Occipital lobe (tissue), 2 donors: ENCODE measurements around the gene CCDC106. TPM values are rescaled to one million over a fixed set of nuclear protein-coding genes. Genes with fewer than 3 reads are reported as not detected.

Experiments used
- DNase-seq: peaks from one replicate; lab custom pipeline; 2025; lab: John Stamatoyannopoulos, UW
- total RNA-seq: library from RNA; depleted of rRNA; stranded (reverse); fragments of >200 nt; gene quantifications from one replicate; pipeline ENCODE4 v1.2.3, GENCODE V29; 2014

The CCDC106 gene
- total RNA-seq, 1 donor from 2014 or later, result 7.8 TPM

DNA sequence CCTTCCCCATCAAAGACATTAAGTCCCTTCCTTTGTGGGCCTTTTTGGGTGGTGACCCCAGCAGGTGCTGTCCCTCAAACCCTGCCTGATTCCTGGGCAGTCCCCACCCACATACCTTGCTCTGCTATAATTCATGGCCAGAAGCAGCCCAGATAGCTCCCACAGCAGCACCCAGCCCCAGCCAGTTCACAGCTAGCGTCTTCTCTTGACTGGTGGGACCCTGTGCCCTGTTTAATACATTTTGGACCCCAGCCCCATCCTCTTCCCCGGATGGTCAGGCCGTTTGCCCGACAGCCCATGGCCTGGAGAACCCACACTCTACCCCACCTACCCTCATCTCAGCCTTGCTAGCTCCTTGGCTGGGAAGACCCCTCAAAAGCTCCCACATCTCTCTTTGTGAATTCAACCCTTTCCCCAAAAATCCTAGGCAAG lies 2.1 kb downstream of the CCDC106 start:
- no peak for DNase-seq

DNA sequence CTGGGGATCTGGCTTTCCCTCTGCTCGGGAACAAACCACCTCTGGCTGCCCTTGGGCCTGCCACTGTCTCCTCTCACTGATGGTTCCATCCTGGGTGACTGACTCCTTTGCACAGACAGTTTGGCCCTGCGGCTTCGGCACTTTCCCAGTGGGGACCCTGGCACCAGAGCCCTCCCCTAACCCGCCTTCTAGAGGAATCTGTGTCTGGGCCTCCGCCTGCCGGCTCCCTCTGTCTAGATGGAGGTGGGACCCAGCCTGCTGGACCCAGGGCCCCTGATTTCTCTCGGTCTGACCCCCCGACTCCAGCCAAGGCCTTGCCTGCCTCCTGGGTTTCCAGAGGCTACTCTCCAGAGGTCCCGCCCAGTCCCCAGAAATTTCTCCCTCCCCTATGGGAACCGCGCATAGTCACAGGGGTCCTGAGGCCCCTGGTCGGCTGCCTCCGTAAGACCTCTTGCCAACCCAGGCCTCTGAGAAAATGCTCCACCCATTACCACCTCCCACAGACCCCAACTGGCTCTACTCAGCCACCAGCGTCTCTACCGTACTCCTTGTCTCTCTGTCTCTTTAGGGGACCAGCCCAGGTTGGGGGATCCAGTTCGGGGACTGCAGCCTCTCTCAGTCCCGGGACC lies 2.7 kb downstream of the CCDC106 start:
- no peak for DNase-seq

DNA sequence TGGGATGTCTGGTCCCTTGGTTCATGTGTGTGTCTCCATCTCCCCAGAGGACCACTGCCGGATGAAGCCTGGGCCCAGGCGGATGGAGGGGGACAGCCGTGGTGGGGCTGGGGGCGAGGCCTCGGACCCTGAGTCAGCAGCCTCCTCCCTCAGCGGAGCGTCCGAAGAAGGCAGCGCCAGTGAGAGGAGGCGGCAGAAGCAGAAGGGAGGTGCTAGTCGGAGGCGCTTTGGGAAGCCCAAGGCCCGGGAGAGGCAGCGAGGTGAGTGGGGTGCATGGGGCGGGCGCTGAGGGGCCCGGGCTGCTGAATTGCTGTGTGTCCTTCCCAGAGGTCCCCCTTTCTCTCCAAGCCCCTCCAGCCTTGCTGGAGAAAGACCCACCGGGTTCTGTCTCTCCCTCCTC lies 3.2 kb downstream of the CCDC106 start:
- DNase-seq, result no peak

DNA sequence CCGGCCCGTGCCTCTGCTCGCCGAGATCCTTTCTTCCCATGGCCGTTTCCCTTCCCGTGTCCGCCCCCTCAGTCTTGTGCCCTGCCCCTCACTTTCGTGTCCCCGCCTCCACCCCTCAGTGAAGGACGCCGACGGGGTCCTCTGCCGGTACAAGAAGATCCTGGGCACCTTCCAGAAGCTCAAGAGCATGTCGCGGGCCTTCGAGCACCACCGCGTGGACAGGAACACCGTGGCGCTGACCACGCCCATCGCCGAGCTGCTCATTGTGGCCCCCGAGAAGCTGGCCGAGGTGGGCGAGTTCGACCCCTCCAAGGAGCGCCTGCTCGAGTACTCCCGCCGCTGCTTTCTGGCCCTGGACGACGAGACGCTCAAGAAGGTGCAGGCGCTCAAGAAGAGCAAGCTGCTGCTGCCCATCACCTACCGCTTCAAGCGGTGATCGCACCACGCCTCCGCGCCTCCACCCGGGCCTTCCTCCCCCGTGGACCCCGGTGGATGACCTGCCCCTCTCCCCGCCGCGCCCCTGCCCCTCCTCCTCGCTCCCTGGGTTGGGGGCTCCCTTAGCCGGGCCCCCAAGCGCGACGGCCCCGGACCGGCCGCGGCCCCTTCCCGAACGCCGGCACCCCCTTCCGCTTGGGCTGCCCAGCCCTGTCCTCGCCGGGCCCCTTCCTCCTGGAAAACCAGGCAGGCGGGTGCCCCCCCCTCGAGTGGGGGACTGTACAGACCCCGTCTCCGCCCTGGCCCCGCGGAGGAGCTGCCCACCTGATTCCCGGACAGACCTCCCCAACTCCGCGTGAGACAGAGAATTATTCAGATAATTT lies 4.5 kb downstream of the CCDC106 start:
- no peak for DNase-seq

DNA sequence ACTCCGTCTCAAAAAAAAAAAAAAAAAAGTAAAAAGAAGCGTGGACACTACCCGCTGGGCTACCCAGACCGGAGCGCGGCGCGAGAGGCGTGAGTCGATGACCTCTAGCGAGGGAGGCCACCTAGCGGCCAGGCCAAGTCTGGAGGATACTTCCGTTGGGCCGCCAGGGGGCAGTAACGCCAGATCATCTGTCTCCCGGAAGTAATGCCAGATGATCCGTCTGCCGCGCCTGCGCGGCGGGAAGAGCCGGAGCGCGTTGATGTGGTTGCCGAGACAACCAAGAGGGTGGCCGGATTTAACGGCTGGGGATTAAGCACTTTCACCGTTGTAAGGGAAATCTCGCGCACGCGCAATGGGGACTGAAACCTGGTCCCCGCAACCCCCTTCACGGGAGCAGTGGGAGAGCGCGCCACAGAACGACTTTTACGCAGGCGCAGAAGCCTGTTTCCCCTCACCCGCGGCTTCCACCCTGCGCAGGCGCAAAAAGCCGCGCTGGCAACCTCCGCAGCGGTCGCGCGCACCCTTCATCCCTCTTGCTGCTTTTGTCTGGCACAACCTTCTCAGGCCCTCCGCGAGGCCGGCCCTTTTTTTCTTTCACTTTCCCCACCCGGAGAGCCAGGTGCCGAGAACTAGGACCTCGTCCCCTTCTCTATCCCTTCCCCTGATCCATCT lies 5.8 kb downstream of the CCDC106 start:
- peak; percentile 93 for DNase-seq

DNA sequence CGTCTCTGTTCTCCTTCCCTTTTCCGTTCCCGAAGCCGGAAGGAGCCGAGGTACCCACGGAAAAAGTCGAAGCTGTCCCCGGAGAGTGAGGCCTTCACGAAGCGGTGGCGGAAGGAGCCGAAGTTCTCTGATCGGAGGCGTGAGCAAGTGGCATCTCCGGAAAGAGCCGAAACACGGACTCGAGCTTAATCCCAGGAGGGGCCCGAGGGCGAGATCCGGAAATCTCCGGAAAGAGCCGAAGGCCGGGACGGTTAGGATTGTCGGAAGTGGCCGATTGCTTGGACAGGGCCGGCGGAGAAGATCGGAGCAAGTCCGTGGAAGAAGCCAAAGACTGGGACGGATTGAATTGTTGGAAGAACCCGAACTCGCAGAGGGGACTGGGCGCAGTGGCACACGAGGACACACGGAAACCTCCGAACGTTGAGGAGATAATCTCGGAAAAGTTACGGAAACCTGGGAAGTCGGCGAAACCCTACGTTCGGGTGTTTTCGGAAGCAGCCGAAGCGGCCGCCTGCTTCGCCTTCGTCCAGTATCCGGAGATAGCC lies 6.4 kb downstream of the CCDC106 start:
- peak; percentile 96 for DNase-seq

DNA sequence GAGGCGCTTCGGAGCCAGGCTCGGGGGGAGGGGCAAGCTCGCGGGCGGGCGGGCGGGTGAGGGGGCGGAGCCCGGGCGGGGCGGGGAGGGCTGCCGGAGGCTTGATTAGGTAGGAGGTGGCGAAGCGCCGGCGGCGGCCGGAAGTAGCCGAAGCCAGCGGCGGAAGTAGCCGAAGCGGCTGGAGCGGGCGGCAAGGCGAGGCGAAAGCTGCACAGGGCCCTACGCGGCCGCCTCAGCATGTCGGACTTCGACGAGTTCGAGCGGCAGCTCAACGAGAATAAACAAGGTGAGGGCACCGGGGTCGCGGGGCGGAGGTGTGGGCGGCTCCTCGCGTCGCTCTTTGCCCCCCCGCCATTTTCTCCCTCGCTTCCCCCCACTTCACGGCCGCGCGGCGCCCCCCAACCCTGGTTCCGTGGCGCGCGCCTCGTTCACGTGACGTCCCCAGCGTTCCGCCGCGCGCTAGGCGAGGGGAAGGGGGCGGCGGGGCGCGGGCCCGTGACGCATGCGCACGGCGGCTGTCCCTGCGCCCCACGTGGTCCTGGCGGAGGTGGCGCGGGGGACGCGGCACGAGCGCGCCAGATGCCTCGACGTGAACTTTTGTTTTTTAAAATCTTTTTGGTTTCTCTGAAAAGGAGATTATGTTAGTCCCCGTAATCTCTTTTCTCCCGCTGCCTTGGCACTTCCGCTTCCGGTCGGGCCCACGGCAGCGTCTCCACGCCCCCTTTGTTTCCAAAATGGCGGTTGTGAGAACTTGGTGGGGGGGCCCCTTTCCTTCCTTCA lies 7.0 kb downstream of the CCDC106 start, which contains the start of gene U2AF2:
U2AF2 (plus strand) TSS at position 168 of the 780 bp plus-strand sequence; CDS start at position 238, 70 bp downstream.
- DNase-seq, result peak; percentile 91

DNA sequence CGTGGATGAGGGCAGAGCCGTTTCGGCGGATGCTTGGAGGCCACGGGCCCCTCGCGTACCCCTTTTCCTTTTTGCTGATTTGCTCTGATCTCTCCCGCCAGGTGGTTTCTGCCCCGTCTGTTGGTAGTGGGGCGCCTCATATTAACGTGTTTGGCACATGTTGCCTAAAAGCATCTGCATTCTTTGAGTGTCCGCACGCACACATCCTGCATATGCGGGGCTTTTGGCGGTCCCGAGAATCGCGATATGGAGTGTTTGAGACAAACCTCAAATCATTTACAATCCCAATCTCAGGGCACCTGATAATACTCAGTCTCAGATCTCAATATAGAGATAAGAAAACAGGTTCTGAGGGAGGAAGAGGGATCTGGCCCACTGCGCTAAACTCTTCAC lies 7.6 kb downstream of the CCDC106 start:
- DNase-seq, result no peak

DNA sequence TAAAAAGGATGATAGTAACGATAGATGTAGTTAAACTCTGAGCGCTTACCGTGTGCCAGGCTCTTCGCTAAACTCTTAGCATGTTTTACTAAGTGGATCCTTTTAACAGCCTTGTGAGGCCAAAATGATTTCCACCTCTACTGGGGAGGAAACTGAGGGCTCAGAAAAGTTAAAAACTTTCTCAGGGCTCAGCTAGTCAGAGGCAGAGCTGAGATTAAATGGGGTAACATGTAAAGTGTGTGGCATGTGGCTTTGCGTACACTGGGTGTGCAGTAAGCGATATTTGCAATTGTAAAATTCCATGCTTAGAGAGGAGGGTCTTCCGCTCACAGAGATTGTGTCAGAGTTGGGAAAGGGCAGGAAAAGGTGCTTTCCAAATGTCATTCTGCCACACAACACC lies 8.5 kb downstream of the CCDC106 start:
- no peak for DNase-seq

DNA sequence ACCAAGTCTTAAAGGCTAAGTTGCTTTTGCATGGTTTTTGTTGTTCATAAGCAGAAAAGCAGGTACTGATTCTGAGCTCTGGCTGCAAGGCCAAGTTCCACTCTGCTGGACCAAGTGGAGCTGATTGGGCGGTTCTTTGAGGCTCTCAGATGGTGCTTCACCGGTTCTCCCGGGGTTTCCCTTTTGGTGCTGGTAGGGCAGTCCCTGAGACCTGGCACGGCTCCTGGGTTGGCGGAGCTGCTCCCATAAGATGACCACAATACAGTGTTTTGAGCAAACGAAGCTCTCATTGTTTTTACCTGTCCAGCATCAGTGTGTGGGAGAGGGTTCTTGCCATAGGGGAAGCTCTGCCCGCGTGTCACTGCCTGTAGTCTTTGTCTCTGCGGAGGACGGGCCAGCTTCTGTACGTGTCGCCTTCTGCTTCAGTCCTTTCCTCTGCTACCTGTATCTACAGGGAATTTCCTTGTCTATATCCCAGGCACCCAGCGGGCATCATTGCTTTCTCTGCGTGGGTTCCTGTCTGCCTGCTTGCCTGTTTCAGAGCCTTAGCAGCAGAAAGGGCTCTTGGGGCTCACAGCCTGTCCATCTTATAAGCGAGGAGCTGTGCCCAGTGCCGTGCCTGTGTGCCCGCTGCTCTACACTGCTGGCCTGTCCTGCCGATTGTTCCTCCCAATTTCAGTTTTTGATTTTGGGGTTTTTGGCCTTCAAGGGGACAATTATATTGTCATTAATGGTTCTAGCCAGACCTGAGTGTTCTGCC lies 9.2 kb downstream of the CCDC106 start:
- no peak for DNase-seq

DNA sequence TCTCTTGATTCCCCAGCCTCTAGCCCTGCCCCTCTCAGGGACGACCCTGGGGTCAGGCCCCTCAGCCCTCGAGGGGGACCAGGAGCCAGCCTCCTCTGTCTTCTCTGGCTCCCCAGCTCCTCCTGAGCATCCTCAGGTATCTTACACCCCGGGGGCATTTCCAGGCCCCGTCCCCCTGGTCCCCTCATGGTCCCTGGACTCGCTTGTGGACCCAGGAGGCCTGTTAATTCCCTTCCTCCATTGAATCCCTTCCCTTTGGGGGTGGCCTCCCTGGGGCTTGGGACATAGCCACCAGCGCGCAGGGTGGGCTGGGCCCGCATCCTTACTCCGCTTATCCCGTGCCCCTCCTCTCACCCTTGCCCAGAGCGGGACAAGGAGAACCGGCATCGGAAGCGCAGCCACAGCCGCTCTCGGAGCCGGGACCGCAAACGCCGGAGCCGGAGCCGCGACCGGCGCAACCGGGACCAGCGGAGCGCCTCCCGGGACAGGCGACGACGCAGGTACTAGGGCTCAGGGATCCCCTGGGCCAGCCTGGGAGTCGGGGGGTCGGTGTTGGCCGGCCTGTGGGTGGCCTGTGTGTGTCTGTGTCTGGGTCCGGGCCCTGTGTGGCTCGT lies 10.9 kb downstream of the CCDC106 start:
- DNase-seq, result no peak

DNA sequence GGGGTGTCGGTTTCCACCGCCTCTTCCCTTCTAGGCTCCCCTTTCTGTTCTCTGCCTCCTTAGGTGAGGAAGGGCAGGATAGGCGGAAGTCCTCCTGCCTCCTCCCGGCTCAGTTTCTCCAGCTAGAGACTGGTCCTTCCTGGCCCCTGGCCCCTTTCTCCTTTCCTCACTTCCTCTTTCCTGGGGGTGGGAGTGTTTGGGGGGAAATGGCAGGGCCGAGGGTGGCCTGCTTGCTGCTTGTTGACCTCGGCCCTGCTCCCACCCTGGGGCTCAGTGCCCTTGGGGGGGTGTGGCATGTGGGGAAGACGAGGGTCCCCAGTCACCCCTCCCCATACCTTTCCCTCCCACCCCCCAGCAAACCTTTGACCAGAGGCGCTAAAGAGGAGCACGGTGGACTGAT lies 11.8 kb downstream of the CCDC106 start:
- DNase-seq, result no peak

DNA sequence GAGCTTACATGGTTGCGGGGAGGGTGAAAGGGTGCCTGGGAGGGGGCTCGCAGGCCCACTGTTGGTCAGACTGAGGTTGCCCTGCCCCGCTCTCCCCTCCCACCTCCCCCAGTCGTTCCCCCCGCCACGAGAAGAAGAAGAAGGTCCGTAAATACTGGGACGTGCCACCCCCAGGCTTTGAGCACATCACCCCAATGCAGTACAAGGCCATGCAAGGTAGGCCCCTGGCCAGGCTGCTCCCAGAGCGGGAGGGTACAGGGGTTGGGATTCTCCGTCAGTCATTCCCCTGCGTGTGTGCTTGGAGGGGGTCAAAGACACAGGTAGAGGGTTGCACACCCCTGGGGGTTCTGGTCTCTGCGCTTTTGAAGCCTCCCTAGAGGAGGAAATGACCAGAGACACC lies 12.4 kb downstream of the CCDC106 start:
- DNase-seq, result no peak

DNA sequence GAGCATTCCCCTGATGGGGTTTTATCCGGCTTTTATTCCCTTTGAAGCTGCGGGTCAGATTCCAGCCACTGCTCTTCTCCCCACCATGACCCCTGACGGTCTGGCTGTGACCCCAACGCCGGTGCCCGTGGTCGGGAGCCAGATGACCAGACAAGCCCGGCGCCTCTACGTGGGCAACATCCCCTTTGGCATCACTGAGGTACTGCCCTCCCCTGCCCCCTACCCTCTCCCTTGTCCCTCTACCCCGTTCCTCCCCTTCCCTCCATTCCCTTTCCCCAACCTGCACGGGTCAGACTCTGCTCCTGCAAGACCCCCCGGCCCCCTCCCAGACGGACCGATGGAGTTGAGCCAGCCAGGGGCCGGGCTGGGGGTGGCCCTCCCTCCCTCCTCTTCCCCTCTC lies 13.0 kb downstream of the CCDC106 start:
- DNase-seq, result no peak

DNA sequence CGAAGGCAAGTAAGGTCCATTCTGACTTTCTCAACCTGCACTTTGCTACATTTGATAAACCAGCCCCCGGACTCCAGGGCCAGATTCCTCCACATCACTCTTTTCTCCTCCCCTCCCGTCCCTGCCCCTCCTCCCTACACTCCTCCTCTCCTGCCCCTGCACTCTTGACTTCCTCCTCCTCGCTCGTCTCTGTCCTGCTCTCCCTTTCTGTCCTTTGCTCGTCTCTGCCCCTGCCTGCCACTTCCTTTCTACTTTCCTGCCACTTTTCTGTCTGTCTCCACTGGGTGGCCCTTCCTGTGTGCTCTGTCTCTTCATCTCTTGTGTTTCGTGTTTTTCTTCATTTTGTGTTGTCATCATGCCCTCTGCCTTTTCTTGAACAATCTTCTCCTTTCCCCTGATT lies 13.8 kb downstream of the CCDC106 start:
- no peak for DNase-seq

DNA sequence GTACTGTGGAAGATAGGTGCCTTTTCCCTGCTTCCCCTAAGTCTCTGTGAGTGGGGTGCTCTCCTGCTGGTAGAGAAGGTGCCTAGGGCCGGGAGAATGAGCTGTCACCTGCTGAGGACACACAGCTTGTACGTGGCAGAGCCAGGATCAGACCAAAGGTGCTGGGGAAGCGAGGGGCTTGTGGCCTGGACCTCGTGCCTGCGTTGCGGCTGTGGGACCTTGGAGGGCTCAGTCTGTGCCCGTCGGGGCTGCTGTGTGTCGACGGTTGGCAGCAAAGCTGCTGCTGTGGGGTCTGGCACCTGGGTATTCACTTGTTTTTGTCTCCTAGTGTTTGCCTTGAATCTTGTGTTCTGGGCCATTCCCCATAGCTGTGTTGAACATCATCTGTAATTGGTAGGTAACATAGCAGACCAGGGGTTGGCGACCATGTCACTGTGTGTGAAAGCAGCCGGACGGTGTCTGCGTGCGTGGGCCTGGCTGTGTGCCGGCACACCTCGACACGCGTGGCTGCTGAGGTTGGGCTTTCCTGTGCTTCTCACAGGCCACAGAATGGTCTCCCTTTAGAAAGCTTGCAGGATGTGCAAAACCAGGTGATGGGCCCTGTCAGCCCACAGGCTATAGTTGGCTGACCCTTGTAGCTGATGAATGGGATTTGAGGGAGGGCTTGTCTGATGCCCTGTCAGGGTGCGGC lies 16.0 kb downstream of the CCDC106 start:
- DNase-seq, result no peak

DNA sequence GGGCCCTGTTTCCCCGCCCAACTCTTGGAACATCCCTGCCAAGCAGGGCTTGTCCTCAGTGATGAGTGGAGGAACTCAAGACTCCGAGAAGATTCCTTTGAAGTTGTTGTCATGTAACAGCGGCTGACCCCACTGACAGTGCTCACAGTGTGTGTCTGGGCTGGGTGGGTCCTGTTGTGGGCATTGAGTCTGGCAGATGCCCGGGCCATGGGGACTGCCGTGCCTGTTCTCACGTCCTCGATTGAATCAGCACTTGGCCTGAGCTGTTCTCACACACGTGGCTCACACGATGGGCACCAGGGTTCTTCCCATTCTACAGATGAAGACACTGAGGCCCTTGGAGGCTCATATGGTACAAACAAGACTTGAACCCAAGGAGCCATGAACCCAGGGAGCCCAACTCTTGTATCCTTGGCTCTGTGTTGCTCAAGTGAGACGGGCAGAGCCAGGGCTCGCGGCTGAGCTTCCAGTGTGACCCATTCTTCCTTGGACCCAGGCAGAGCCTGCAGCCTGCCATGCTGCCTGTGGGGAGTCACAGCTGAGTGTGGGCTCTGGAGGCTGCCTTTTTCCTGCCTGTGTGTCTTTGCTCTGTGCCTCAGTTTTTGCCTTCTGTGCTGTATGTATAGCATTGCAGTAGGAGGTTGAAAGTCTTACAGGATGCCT lies 18.5 kb downstream of the CCDC106 start:
- no peak for DNase-seq

DNA sequence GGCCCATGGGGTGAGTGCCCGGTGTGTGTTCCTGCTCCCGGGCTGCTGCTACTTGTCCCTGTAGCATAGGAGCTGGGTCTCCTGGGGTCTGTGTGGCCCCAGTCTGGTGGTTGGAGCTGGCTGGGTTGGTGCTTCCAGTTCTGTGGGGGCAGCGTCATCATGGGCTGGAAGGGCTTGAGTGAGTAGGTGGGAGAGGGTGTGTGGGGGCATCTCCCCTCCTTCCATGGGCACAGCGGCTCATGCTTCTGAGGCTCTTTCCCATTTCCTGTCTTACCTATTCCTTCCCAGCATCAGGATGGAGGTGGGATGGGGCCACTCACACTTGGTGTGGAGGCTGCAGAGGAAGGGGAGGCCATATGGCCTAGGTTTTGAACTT lies 19.0 kb downstream of the CCDC106 start:
- DNase-seq, result no peak

DNA sequence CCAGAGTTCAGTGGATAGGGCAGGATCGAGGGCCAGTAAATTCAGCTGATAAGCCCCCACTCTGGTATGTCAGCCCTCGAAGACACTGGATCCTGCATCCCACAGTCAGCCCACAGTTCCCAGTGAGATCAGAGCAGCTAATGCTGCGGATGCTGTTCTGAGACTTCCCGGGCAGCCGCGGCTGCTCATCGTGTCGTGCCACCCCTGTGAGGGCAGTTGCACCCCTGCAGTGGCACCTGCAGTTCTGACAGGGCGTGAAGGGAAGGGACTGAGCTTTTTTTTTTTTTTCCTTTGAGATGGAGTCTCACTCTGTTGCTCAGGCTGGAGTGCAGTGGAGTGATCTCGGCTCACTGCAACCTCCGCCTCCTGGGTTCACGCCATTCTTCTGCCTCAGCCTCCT lies 19.5 kb downstream of the CCDC106 start:
- no peak for DNase-seq
